ENCODE results near the gene PRDM15.

Gene PRDM15

DNA sequence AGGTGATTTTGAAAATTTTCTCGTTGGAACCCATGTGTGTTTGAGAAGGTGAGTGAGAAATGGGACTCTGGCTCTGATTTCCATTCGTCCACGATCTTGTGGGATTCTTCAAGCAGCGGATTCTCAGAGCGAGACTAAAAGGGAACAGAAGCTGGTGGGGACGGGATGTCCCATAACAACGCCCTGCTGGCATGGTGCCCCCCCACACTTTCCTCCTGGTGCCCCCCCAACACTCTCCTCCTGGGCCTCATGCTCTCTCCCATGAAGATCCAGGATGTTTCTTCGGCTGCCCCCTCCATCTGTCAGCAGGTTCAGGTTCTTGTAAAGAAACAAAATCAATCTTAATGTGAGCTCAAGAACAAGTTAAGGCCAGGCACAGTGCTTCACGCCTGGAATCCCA lies 29.1 kb downstream of the PRDM15 start:
- Histone ChIP-seq H3K36me3 (ENCODE audit: insufficient read depth, low read length) (no peaks in the 10 kb centered on the region; the same call in 1 of the 2 replicates), H2AFZ (ENCODE audit: low read length, unreplicated experiment) (no peak overlapping the region)

DNA sequence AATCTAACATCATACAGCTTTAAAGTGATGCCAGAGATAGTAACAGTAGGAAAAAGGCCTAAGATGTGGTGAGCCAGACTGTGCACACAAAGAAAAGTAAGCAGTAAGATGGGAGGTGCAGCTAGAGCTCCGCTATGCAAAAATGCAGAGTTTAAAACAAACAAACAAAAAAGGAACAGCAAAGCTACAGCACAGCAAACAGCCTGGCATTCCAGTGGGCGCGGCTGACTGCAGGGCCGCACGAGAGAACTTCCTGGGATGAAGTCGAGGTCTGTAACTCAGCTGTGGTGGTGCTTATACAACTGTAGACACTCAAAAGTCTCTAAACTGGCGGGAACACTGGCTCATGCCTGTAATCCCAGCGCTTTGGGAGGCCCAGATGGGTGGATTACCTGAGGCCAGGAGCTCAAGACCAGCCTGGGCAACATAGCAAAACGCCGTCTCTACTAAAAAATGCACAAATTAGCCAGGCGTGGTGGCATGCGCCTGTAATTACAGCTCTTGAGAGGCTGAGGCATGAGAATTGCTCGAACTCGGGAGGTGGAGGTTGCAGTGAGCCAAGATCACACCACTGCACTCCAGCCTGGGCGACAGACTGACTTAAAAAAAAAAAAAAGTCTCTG lies 30.1 kb downstream of the PRDM15 start:
- Histone ChIP-seq H3K79me2 (ENCODE audit: control insufficient read depth, insufficient read depth, low read length, unreplicated experiment) (no peaks in the 10 kb centered on the region), H3K4me3 (ENCODE audit: low read depth, low read length) (no peak overlapping the region), H3K27ac (ENCODE audit: low read depth, low read length) (no peak overlapping the region), H3K27me3 (ENCODE audit: insufficient read depth, low read length) (no peaks in the 10 kb centered on the region), H3K36me3 (ENCODE audit: insufficient read depth, low read length) (no peaks in the 10 kb centered on the region; the same call in 1 of the 2 replicates), H2AFZ (ENCODE audit: low read length, unreplicated experiment) (no peak overlapping the region), H3K4me1 (ENCODE audit: control insufficient read depth, insufficient read depth, low read length, unreplicated experiment) (no peaks in the 10 kb centered on the region)

More for the DNA sequence above, 29.1 kb downstream of the PRDM15 start:
- no peaks in the 10 kb centered on the region for H3K27me3 ChIP-seq (ENCODE audit: insufficient read depth, low read length)
- no peaks in the 10 kb centered on the region for H3K79me2 ChIP-seq (ENCODE audit: control insufficient read depth, insufficient read depth, low read length, unreplicated experiment)
- no peak overlapping the region for H3K27ac ChIP-seq (ENCODE audit: low read depth, low read length)
- no peaks in the 10 kb centered on the region for H3K4me1 ChIP-seq (ENCODE audit: control insufficient read depth, insufficient read depth, low read length, unreplicated experiment)
- no peak overlapping the region for H3K4me3 ChIP-seq (ENCODE audit: low read depth, low read length)

DNA sequence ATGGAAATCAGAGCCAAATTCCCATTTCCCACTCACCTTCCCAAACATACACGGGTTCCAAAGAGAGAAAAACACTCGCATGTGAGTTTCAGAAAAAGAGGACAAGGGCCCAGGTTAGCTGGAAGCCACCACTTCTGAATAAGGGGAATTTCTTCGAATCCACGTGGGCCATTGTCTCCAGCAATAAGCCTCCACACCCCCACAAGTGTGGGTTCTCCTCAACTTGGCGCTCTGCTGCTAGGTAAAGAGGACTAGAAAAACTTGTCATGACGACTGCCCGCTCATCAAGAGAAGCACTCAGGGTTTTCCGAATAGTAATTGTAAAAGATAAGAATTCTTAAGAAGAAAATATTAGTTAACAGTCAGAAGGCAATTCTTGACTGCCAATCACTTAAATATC lies 30.6 kb downstream of the PRDM15 start:
- no peak overlapping the region for H2AFZ ChIP-seq (ENCODE audit: low read length, unreplicated experiment)
- peaks cover 2% of the 10 kb centered on the region; the same call in 1 of the 2 replicates for H3K36me3 ChIP-seq (ENCODE audit: insufficient read depth, low read length)
- no peaks in the 10 kb centered on the region for H3K79me2 ChIP-seq (ENCODE audit: control insufficient read depth, insufficient read depth, low read length, unreplicated experiment)
- H3K4me1 ChIP-seq (ENCODE audit: control insufficient read depth, insufficient read depth, low read length, unreplicated experiment), result no peaks in the 10 kb centered on the region
- no peaks in the 10 kb centered on the region for H3K27me3 ChIP-seq (ENCODE audit: insufficient read depth, low read length)
- H3K27ac ChIP-seq (ENCODE audit: low read depth, low read length), result no peak overlapping the region
- H3K4me3 ChIP-seq (ENCODE audit: low read depth, low read length), result no peak overlapping the region

GRCh38 chr21:41847066-41847804 lies 31.9 kb downstream of the PRDM15 start:
- no peaks in the 10 kb centered on the region for H3K79me2 ChIP-seq (ENCODE audit: control insufficient read depth, insufficient read depth, low read length, unreplicated experiment)
- H3K4me1 ChIP-seq (ENCODE audit: control insufficient read depth, insufficient read depth, low read length, unreplicated experiment), result no peaks in the 10 kb centered on the region
- H3K36me3 ChIP-seq (ENCODE audit: insufficient read depth, low read length), result 0 out of 2 replicates have a peak, but pooled peaks cover 5% of the 10 kb centered on the region
- H3K27ac ChIP-seq (ENCODE audit: low read depth, low read length), result no peak overlapping the region
- no peak overlapping the region for H3K4me3 ChIP-seq (ENCODE audit: low read depth, low read length)
- no peak overlapping the region for H2AFZ ChIP-seq (ENCODE audit: low read length, unreplicated experiment)
- H3K27me3 ChIP-seq (ENCODE audit: insufficient read depth, low read length), result no peaks in the 10 kb centered on the region

DNA sequence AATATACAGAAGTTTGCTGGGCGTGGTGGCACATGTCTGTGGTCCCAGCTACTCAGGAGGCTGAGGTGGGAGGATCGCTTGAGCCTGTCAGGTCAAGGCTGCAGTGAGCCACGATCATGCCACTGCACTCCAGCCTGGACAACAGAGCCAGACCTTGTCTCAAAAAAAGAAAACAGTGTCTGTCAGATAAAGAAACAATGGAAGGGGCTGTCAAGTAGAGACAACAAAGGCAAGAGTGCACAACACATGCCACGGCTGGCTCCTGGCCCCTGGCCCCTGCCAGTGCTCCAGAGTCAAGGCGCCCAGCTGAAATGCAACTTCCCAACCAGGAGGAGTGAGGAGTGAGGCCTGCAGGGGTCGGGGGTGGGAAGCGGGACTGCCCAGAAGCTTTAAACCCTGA lies 32.6 kb downstream of the PRDM15 start:
- peaks cover 5% of the 10 kb centered on the region; the same call in 1 of the 2 replicates for H3K36me3 ChIP-seq (ENCODE audit: insufficient read depth, low read length)
- H3K27ac ChIP-seq (ENCODE audit: low read depth, low read length), result no peak overlapping the region
- H3K4me1 ChIP-seq (ENCODE audit: control insufficient read depth, insufficient read depth, low read length, unreplicated experiment), result no peaks in the 10 kb centered on the region
- no peak overlapping the region for H2AFZ ChIP-seq (ENCODE audit: low read length, unreplicated experiment)
- no peak overlapping the region for H3K4me3 ChIP-seq (ENCODE audit: low read depth, low read length)
- H3K79me2 ChIP-seq (ENCODE audit: control insufficient read depth, insufficient read depth, low read length, unreplicated experiment), result no peaks in the 10 kb centered on the region
- no peaks in the 10 kb centered on the region for H3K27me3 ChIP-seq (ENCODE audit: insufficient read depth, low read length)

DNA sequence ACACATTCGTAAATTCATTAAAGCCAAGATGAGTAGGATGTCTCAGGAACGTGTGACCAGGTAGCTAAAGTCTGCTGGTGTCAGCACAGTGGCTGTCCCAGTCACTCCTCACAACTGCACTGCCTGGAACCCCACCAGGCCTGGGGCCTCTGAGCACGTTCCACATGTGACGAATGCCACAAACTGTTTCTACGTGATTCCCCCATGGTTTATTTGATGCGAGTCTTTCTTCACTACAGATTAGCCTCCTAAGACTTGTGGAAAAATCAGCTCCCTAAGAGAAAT lies 33.2 kb downstream of the PRDM15 start:
- no peaks in the 10 kb centered on the region for H3K79me2 ChIP-seq (ENCODE audit: control insufficient read depth, insufficient read depth, low read length, unreplicated experiment)
- no peak overlapping the region for H3K27ac ChIP-seq (ENCODE audit: low read depth, low read length)
- peaks cover 10% of the 10 kb centered on the region for H3K36me3 ChIP-seq (ENCODE audit: insufficient read depth, low read length)
- no peak overlapping the region for H3K4me3 ChIP-seq (ENCODE audit: low read depth, low read length)
- no peaks in the 10 kb centered on the region for H3K4me1 ChIP-seq (ENCODE audit: control insufficient read depth, insufficient read depth, low read length, unreplicated experiment)
- no peaks in the 10 kb centered on the region for H3K27me3 ChIP-seq (ENCODE audit: insufficient read depth, low read length)
- H2AFZ ChIP-seq (ENCODE audit: low read length, unreplicated experiment), result no peak overlapping the region

- no peak overlapping the region for H3K27ac ChIP-seq (ENCODE audit: low read depth, low read length)
- H2AFZ ChIP-seq (ENCODE audit: low read length, unreplicated experiment), result no peak overlapping the region
- H3K79me2 ChIP-seq (ENCODE audit: control insufficient read depth, insufficient read depth, low read length, unreplicated experiment), result no peaks in the 10 kb centered on the region
- H3K27me3 ChIP-seq (ENCODE audit: insufficient read depth, low read length), result no peaks in the 10 kb centered on the region
- peaks cover 13% of the 10 kb centered on the region for H3K36me3 ChIP-seq (ENCODE audit: insufficient read depth, low read length)
- H3K4me1 ChIP-seq (ENCODE audit: control insufficient read depth, insufficient read depth, low read length, unreplicated experiment), result no peaks in the 10 kb centered on the region
- no peak overlapping the region for H3K4me3 ChIP-seq (ENCODE audit: low read depth, low read length)
These were observed 33.7 kb downstream of the PRDM15 start for GRCh38 chr21:41845310-41846032.

- no peaks in the 10 kb centered on the region for H3K27me3 ChIP-seq (ENCODE audit: insufficient read depth, low read length)
- H2AFZ ChIP-seq (ENCODE audit: low read length, unreplicated experiment), result no peak overlapping the region
- H3K79me2 ChIP-seq (ENCODE audit: control insufficient read depth, insufficient read depth, low read length, unreplicated experiment), result no peaks in the 10 kb centered on the region
- peaks cover 16% of the 10 kb centered on the region for H3K36me3 ChIP-seq (ENCODE audit: insufficient read depth, low read length)
- H3K4me3 ChIP-seq (ENCODE audit: low read depth, low read length), result no peak overlapping the region
- no peaks in the 10 kb centered on the region for H3K4me1 ChIP-seq (ENCODE audit: control insufficient read depth, insufficient read depth, low read length, unreplicated experiment)
- no peak overlapping the region for H3K27ac ChIP-seq (ENCODE audit: low read depth, low read length)
These were observed 35.6 kb downstream of the PRDM15 start for GRCh38 chr21:41843584-41843983.

- Histone ChIP-seq H3K79me2 (ENCODE audit: control insufficient read depth, insufficient read depth, low read length, unreplicated experiment) (no peaks in the 10 kb centered on the region), H2AFZ (ENCODE audit: low read length, unreplicated experiment) (no peak overlapping the region), H3K27ac (ENCODE audit: low read depth, low read length) (no peak overlapping the region), H3K27me3 (ENCODE audit: insufficient read depth, low read length) (no peaks in the 10 kb centered on the region), H3K4me1 (ENCODE audit: control insufficient read depth, insufficient read depth, low read length, unreplicated experiment) (no peaks in the 10 kb centered on the region), H3K36me3 (ENCODE audit: insufficient read depth, low read length) (peaks cover 19% of the 10 kb centered on the region), H3K4me3 (ENCODE audit: low read depth, low read length) (no peak overlapping the region)
These were observed 38.3 kb downstream of the PRDM15 start for GRCh38 chr21:41840880-41841279.

GRCh38 chr21:41839387-41840000 lies 39.6 kb downstream of the PRDM15 start:
- Histone ChIP-seq H3K4me3 (ENCODE audit: low read depth, low read length) (no peak overlapping the region), H2AFZ (ENCODE audit: low read length, unreplicated experiment) (no peak overlapping the region), H3K36me3 (ENCODE audit: insufficient read depth, low read length) (peaks cover 19% of the 10 kb centered on the region), H3K27me3 (ENCODE audit: insufficient read depth, low read length) (no peaks in the 10 kb centered on the region), H3K27ac (ENCODE audit: low read depth, low read length) (no peak overlapping the region), H3K79me2 (ENCODE audit: control insufficient read depth, insufficient read depth, low read length, unreplicated experiment) (no peaks in the 10 kb centered on the region), H3K4me1 (ENCODE audit: control insufficient read depth, insufficient read depth, low read length, unreplicated experiment) (no peaks in the 10 kb centered on the region)

Data from ACC112 (cell line).